GM12864 (cell line): ENCODE measurements around the gene SYT13.

Experiments used
- DNase-seq: peaks from one replicate; pipeline ENCODE4 v3.0.0-alpha.2; 2011; ENCODE audit warnings: low read depth
- H3K4me3 ChIP-seq: 2 replicates; pipeline ENCODE4 v1.5.1; 2011; ENCODE audit warnings: mild to moderate bottlenecking, low read depth, low read length, control low read depth
- CTCF ChIP-seq: IDR thresholded peaks from 2 replicates; pipeline ENCODE4 v1.5.1; 2011; ENCODE audit warnings: low read depth, mild to moderate bottlenecking, moderate library complexity, low read length, control low read depth, inconsistent platforms; ENCODE audit errors: missing control alignments

Gene SYT13

GRCh38 chr11:45267052-45267451, 19.1 kb downstream of the SYT13 start:
- no peak for DNase-seq
- TF ChIP-seq CTCF = peak; percentile 64
- H3K4me3 ChIP-seq = no peak overlapping the region

- no peak overlapping the region for H3K4me3 ChIP-seq
- DNase-seq = no peak
- TF ChIP-seq CTCF = no peak
Measured at GRCh38 chr11:45266676-45267020, 19.5 kb downstream of the SYT13 start.

GRCh38 chr11:45265969-45266675, 20.0 kb downstream of the SYT13 start:
- DNase-seq = no peak
- TF ChIP-seq CTCF = no peak

DNA sequence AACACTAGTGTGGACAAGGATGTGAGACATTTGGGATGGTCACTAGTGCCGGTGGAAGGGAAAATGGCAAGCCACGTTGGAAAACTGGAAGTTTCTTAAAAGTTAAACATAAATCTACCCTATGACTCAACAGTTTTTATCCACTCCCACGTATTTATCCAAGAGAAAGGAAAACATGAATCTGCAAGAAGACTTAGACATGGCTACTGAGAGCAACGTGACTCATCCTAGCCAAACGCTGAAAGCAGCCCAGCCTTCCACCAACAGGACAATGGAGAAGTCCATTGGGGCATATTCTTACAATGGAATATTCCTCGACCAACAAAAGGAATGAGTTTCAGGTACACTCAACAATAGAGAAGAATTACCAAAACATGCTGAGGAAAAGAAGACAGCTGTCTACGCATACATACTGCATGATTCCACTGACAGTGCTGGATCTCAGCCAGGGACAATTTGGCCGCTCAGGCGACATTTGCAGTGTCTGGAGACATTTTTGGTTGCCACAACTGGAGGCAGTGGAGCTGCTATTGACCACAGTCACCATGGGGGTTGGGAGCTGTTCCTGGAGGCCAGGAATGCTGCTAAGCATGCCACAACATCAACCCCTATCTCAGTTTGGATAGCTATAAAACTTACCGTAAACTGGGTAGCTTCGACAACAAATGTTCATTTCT, 21.2 kb downstream of the SYT13 start:
- no peak for DNase-seq
- no peak for TF ChIP-seq CTCF
- H3K4me3 ChIP-seq = no peak overlapping the region

More at GRCh38 chr11:45265969-45266675, 20.0 kb downstream of the SYT13 start:
- H3K4me3 ChIP-seq = no peak overlapping the region

GRCh38 chr11:45263773-45264172, 22.4 kb downstream of the SYT13 start:
- no peak overlapping the region for H3K4me3 ChIP-seq
- DNase-seq = no peak

DNA sequence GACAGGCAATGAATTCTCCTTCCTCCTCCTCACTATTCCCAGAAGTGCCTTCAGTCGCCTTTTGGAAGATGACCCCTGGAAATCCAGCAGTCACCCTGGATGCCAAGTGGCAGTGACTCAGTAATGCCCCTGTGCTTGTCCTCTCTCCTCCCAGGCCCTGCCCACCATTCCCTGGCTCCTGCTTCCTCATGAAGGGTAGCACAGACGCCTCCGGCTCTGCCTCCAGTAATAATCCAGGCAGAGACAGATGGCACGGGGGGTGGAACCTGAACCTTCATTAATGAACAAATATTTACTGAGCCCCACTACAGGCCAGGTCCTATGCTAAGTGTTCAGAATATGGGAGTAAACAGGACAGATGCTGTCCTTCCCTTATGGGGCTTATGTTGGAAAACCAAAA, 23.2 kb downstream of the SYT13 start:
- DNase-seq = no peak
- TF ChIP-seq CTCF = no peak
- H3K4me3 ChIP-seq = no peak overlapping the region

More at GRCh38 chr11:45263773-45264172, 22.4 kb downstream of the SYT13 start:
- TF ChIP-seq CTCF = no peak

- TF ChIP-seq CTCF = no peak
Measured at GRCh38 chr11:45260071-45260470, 26.1 kb downstream of the SYT13 start.

More at GRCh38 chr11:45260071-45260470, 26.1 kb downstream of the SYT13 start:
- no peak overlapping the region for H3K4me3 ChIP-seq
- no peak for DNase-seq
